Measurements from ENCODE around the gene THAP6.

- TF ChIP-seq CTCF (IDR thresholded peaks at IDR 0.05; ENCODE audit: low read depth, low read length, missing input control): no peak
- TF ChIP-seq REST (IDR thresholded peaks at IDR 0.05): no peak
- TF ChIP-seq JUND (IDR thresholded peaks at IDR 0.05): no peak
These were observed 51.2 kb downstream of the THAP6 start for GRCh38 chr4:75565481-75565880.
